ENCODE results near the gene SH3GL3.
A peak's percentile ranks its signal among the peaks of the same experiment; 100 is the strongest.

SH3GL3 gene

DNA sequence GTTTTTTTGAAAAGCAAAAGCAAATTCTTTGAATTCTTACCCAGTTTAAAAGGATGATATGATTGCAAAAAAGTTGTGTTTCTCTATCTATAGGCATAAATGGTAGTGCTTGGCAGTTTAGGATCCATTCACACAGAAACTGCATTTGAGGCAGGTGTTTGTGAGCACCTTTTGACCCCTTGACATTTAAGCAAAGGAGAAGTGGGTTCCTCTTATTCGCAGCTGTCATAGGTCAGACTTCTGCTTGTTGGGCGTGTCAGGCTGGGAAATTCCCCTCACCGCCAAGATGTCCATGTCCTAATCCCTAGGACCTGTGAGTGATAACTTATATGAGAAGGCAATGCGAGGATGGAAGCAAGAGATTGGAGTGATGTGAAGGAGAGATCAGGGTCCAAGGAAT, 67.4 kb downstream of the SH3GL3 start:
- no peak for DNase-seq

DNA sequence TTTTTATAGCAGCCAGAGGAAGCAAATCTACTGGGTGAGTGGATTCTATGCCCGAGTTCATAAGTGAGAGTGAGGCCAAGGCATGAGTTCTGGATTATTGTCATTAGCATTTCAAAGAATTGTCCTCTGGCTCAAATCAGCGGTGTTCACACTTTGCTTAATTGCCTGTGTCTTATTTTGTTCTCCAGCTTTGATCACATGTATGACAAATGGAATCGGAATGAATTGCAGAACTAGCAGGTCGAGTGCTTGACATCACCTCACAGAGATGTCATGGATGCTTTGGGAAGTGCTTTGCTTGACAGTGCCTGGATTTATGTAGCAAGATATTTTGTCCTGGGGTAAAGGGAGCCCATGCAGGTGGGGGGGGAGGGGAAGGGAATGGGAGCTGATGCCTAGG, 68.0 kb downstream of the SH3GL3 start:
- no peak for DNase-seq

DNA sequence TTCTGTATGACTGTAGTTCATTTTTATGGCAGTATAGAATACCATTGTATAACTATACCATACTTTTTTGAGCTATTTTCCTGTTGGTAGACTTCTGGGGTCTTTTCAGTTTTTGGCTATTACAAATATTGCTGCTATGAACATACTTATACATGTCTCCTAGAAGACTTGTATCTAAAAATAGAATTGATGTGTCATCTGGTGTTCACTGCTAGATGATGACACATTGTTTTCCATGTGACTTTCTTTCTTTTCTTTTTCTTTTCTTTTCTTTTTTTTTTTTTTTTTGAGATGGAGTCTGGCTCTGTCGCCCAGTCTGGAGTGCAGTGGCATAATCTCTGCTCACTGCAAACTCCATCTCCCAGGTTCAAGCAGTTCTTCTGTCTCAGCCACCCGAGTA, 69.8 kb downstream of the SH3GL3 start:
- DNase-seq = no peak

DNA sequence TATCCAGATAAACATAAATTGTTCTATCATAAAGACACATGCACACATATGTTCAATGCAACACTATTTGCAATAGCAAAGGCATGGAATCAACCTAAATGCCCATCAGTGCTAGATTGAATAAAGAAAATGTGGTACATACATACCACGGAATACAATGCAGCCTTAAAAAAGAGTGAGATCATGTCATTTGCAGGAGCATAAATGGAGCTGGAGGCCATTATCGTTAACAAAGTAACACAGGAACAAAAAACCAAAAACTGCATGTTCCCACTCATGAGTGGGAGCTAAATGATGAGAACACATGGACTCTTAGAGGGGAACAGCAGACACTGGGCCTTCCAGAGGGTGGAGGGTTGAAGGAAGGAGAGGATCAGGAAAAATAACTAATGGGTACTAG, 79.2 kb downstream of the SH3GL3 start:
- DNase-seq = no peak

DNA sequence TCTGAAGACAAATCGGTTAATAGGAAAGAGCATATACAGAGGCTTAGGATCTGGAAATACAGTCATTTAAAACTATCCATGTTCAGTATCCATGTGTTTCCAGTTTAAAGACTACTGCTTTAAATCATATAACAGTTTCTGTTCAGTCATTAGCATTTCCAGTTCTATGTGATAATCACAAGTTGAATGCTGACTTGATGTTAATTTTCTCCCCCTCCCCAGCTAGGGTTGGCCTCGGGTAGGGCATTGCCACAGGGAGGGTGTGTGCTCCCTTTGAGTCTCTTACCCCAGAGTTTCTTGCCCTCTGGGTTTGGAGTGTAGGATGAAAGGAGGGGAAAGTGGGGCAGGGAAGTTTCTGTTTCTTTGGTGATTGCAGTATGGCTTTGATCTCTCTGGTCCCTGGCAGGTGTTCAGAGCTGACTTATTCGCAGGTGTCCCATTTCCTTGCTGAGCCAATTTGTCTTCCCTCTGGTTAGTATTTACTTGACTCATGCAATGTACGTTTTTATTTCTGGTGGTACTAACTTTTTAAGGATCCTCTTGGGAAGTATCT, 86.3 kb downstream of the SH3GL3 start:
- no peak for DNase-seq

DNA sequence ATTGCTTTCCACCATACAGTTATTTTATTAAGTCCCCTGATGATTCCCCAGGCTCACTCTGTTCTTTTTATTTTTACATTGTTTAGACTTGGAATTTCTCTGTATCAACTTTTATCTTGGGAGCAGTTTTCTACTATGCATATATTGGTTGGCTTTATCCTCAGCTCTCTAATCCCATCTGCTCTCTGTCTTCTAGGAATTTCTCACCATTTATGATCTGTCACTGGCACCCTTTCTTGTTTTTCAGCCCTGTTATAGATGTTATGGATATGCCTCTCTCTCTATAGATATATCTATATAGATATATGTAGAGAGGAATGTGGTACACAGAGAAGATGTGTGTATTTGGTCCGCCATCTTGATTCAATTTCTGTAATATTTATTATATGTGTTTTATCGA, 90.5 kb downstream of the SH3GL3 start:
- DNase-seq = no peak

DNA sequence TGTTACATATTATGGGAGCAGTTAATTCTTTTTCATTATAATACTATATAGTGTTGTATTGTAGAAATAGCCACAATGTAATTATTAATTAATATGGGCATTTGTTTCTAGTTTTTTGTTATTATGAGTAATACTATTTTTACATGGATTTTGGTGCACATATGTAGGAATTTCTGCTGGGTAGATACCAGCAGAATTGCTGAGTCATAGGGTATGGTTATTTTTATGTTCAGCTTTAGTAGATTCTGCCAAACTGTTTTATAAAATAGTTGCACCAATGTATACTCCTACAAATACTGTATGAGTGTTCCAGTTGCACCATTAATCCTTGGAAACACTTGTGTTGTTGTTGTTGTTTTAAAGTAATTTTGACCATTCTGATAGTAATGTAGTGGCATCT, 91.5 kb downstream of the SH3GL3 start:
- DNase-seq = no peak

DNA sequence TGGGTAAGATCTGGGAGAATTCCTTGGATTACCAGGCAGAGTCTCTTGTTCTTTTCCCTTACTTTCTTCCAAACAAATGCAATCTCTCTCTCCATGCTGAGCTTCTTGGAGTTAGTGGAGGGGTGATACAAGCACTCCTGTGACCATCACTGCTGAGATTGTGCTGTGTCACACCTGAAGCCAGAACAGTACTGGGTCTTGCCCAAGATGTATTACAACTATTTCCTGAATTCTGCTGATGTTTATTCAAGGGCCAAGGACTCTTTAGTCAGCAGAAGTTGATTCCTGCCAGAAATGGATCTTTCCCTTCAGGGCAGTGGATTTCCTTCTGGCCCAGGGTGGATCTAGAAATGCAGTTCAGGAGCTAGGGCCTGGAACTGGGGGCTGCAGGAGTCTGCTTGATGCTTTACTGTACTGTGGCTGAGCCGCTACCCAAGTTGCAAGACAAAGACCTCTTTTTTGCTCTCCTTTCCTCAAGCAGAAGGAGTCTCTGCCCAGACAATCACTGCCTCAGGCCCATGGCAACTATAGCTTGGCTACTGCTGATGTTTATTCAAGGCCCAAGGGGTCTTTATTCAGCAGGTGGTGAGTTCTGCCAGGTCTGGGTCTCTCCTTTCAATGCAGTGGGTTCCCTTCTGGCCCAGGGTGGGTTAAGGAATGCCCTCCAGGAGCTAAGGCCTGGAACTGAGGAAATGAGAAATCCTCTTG, 98.8 kb downstream of the SH3GL3 start:
- DNase-seq = no peak

DNA sequence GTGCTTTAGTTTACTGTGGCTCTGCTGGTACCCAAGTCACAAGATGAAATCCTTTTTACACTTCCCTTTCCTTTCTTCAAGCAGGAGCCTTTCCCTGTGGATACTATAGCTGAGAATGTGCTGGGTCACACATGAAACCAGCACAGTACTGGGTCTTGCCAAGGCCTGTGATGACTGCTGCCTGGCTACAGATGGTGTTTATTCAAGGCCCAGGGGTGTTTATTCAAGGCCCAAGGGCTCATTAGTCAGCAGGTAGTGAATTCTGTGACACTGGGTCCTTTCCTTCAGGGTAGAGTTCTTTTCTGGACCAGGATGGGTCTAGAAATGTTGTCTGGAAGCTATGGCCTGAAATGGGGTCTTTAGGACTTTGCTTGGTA, 99.4 kb downstream of the SH3GL3 start:
- DNase-seq = no peak

DNA sequence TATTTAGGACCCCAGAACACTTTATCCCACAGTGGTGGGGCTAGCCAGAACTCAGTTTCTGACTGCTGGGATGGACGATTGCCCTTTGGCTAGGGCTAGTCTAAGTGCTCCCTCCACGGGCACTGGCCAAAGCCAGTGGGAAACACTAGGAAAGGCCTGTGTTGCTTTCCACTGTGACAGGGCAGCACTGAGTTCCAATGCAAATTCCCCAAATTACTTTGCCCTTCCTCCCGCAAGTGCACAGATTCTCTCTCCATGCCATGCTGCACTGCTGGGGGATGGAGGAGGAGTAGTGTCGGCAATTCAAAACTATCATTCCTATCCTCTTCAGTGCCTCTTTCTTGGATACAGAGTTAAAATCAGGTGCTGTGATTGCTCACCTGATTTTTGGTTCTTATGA, 100.0 kb downstream of the SH3GL3 start:
- no peak for DNase-seq

DNA sequence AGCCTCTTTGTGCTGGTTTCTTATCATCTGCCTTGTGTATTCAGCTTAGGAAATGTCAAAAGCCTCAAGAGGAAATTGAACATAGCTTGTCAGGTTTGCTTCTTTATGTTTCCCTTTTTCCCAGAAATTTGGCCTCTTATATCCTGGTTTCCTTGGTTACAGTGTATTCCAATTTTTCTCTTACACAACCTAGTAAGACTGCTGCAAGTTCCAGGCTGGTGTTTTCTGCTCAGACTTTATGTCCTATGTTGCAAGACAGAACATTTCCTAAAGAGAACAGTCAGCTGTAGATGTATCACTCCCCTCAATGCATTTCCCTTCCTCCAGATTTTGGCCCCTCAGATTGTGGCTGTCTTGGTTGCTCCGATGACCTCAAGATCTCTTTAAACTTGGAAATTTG, 102.5 kb downstream of the SH3GL3 start:
- DNase-seq = no peak

DNA sequence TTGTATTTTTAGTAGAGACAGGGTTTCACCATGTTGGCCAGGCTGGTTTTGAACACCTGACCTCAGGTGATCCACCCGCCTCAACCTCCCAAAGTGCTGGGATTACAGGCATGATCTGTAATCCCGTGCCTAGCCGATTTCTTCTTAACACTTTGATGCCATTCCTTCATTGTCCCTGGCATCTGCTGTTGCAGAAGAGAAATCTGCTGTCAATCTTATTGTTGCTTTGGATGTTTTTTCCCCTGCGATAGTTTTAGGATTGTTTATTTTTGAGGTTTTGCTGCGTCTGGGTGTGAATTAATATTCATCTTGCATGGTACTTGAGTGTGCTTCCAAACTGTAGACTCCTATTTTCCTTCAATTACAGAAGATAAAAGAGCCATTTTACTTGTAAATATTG, 107.4 kb downstream of the SH3GL3 start:
- no peak for DNase-seq

DNA sequence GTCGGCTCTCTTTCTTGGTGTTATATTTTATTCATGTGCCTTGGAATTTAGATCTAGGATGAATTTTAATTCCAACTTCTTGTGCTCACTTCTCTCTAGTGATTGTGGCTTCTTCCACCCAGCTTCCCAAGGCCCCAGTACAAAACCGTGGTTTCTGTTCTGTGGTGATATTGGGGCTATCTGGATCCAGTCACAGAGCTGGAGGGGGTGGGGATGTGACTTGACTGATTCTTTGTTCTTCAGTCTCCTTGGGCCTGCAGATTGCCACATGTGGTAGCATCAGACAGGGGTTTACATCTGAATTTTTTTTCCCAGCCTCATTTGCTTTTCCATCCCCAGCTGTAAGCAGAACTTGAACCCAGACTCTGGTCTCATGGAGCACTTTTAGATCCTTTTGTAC, 108.2 kb downstream of the SH3GL3 start:
- DNase-seq = no peak

DNA sequence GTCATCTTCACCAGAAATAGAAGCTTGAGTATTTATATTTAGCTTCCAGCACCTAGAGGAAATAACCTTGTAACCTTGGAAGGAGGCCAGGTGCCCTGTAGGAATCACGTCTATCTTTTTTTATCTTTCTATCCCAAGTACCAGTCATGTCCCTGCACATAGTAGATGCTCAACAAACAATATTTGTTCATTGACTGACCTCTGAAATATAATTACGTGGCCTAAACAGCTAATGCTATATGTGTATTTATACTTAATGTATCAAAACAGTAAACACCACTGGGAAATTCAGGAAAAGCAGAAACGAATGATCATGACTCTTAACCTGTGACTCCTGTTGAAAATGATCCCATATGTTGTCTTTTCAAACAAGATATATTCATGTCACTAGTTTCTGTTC, 108.9 kb downstream of the SH3GL3 start:
- no peak for DNase-seq

DNA sequence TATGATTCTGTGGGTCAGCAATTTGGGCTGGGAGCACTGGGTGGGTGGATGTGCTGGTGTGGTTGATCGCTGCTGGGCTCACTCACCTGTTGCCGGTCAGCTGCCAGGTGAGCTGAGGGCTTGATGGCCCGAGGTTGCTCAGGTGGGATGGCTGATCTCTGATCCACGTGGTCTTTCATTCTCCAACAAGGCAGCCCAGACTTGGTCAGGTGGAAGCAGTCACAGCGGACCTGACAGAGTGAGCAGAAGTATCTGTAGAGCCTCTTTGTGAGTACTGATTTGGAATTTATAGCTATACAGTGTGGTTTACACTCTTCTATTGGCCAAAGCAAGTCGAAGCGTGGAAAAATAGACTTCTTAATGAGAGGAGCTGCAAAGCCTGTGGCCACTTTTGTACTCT, 109.6 kb downstream of the SH3GL3 start:
- no peak for DNase-seq

DNA sequence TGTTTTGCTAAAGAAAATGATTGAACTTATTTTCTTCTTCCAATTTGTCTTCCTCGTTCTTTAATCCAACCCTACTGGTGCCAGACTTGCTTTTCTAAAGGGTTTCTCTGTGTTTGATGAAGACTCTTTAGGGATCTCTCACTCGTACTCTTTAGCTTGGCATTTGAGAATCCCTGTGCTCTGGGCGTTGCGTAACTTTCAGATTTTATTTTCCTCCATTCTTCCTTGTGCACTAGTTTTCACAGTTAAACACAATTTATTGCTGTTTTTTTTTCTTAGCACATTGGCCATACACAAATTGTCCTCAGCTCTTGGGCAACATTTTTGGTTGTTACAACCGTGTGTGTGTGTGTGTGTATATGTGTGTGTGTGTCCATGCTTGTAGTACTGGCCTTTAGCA, 111.0 kb downstream of the SH3GL3 start:
- DNase-seq = no peak

DNA sequence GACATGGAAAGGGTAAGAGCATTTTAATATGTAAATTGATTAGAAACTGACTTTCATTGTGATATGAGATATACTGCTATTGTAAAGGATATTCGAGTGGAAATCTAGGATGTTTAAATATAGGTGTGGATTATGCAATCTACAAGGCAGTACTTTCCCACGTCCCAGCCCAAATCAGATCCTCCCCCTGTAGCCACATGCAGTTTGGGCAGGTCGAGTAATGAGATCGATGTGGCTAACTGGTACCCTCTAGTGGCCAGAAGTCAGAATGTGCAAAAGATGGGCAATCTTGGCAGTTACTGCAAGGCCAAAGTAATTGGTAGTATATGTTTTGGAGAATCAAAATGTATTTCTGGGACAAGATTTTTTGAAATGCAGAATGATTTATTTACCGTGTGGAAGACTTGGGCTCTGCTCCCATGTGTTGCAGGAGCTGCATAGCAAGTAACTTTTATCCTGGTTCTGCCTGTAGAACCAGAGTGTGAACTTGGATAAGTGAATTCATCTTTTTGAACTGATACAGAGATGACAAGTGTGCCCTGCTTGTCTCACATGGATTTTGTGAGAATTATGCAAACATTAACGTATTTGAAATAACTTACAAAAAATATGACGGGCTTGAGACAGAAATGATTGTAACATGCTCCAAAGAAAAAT, 112.3 kb downstream of the SH3GL3 start:
- DNase-seq = peak; percentile 58

DNA sequence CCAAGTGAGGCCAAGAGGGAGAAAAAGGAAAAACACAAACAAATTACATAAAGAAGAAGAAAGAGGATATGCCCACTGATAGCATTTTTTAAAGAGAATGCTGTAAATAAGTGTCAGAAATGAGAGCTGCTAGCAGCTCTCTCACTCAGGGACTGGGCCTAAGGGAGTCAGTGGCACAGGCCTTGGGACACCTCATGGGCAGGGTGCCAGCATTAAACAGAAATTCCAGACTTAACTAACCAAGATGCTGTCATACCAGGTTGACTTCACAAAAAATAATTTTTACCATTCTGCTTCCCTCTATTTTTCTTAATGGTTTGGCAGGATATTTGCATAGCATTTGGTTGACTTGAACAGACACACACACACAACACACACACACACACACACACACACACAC, 114.5 kb downstream of the SH3GL3 start:
- no peak for DNase-seq

DNA sequence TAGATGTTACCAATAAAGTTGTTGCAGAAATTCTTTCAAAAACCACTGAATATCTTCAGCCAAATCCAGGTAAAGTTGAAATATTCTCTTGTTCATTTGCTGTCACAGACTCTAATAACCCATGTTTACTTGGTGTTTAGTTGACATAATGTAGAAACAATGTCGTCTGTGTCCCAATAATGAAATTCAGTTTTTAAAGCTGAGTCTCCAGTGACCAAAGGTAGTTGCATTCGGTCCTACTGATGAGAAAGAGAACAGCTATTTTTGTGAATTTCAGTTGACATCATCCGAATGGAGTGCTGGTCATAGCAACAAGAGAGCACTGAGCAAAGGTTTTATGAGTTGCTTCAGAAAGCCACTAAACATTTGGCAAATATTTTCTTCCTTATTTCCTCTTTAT, 118.0 kb downstream of the SH3GL3 start:
- DNase-seq = no peak

DNA sequence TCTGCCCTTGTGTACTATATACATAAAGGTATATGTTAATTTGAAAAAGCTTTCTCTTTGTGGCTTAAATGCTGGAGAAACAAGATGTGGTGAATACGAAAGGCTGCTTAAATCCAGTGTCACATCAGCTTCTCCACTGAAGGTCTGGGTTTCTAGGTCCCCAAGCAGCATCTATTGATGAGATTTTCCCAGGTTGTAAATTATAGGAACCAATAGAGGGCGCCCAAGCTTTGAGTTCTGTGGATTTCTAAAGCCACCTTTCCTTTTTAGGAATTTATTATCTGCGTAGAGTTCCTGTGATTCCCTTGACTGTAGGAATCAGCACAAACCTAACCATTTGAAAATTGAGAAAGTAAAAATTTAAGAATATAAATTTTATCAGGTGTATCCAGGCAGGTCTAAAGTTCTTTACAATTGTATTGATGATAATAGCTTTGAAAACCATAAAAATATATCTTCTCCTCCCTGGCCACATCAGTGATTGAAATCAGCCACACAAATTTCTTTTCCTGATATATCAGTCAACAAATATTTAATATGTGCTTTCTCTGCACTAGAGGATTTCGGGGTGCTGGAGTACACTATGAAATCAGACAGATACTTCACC, 118.5 kb downstream of the SH3GL3 start:
- DNase-seq = no peak

DNA sequence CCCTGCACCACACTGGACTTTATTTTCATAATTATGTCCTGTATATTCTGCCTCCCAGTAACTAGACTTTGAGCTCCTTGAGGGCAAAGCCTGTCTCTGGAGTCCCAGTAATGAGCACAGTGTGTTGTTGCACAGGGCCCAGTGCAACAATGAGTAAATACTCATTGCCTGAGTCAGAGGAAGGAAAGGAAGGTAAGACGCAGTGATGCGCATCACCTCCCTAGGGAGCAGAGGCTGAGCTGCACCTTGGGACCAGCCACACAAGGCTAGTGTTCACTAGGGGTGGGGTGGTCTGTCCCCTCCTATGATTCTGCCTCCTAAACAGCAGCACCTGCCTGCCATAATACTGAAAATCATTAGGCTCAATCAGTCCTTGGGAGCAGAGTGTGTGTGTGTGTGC, 120.2 kb downstream of the SH3GL3 start:
- DNase-seq = no peak

DNA sequence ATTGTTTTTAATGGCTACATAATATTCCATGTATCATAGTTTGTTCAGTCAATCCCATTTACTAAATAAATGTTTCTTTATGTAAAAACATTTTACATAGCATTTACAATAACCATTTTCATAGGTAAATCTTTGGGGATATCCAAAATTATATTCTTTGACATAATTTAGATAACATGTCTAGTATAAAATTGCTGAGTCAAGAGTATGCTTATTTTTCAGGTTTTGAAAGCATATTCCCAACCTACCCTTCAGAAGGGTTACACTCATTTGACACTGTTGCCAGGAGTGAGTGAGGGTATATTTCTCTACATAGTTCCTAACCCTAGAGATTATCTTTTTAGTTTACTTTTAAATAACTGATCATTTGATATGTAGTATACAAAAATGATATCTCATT, 122.2 kb downstream of the SH3GL3 start:
- no peak for DNase-seq

DNA sequence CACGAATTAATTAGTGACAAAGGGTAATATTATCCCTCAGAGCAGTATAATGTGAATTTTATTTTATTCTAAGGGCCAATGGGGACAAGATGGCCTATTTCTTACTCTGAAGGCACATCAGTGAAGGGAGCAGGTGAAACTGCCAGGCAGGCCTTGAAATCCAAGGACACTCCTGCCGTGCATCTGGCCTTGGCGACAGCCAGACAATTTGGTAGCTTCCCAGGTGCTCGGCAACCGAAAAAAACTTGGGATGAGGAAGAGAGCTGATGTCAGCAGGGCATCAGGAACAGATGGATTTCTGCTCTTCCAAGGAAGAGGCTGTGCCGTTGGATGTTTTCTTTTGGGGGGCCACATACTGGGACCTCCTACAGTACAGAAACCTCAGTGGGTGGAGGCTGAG, 123.6 kb downstream of the SH3GL3 start:
- DNase-seq = no peak

Measured in activated CD8-positive, alpha-beta memory T cell treated with anti-CD3 and anti-CD28 coated beads, Interleukin-2, amount 50 U/mL, for 48 hours (primary cell).